AG09319 (cell line): ENCODE measurements around the gene RFWD3.

Source experiments
- DNase-seq: peaks from one replicate; pipeline ENCODE4 v3.0.0-alpha.2; 2010; ENCODE audit warnings: low read depth; ENCODE audit errors: extremely low read depth
- TF ChIP-seq, protein P1 (sequence below): IDR thresholded peaks from 2 replicates; pipeline ENCODE4 v1.5.1; 2011; ENCODE audit warnings: low read depth, mild to moderate bottlenecking, inconsistent platforms, low read length, moderate library complexity

The RFWD3 gene

GRCh38 chr16:74577882-74578366, 88.8 kb downstream of the RFWD3 start:
- DNase-seq, result no peak
- TF ChIP-seq, protein P1, sequence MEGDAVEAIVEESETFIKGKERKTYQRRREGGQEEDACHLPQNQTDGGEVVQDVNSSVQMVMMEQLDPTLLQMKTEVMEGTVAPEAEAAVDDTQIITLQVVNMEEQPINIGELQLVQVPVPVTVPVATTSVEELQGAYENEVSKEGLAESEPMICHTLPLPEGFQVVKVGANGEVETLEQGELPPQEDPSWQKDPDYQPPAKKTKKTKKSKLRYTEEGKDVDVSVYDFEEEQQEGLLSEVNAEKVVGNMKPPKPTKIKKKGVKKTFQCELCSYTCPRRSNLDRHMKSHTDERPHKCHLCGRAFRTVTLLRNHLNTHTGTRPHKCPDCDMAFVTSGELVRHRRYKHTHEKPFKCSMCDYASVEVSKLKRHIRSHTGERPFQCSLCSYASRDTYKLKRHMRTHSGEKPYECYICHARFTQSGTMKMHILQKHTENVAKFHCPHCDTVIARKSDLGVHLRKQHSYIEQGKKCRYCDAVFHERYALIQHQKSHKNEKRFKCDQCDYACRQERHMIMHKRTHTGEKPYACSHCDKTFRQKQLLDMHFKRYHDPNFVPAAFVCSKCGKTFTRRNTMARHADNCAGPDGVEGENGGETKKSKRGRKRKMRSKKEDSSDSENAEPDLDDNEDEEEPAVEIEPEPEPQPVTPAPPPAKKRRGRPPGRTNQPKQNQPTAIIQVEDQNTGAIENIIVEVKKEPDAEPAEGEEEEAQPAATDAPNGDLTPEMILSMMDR, result no peak

- DNase-seq, result no peak
- TF ChIP-seq, protein P1, result no peak
Observed at GRCh38 chr16:74575807-74576643, 90.7 kb downstream of the RFWD3 start.

GRCh38 chr16:74575175-74575806, 91.4 kb downstream of the RFWD3 start:
- DNase-seq, result no peak
- TF ChIP-seq, protein P1, result no peak

GRCh38 chr16:74574146-74574545, 92.5 kb downstream of the RFWD3 start:
- TF ChIP-seq, protein P1, result no peak
- no peak for DNase-seq

DNA sequence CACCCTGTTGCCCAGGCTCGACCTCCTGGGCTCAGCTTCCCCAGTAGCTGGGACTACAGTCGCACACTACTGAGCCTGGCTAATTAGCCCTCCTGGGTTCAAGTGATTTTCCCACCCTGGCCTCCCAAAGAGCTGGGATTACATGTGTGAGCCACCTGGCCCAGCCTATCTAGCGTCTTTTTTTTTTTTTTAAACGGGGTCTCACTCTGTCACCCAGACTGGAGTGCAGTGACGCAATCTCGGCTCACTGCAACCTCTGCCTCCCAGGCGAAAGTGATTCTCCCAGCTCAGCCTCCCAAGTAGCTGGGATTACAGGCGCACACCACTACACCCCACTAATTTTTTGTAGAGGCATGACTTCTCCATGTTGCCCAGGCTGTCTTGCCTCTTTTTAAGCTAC, 93.1 kb downstream of the RFWD3 start:
- TF ChIP-seq, protein P1, result no peak

More for the DNA sequence above, 93.1 kb downstream of the RFWD3 start:
- DNase-seq, result no peak
